ENCODE data around the gene COLGALT1.

The COLGALT1 gene

GRCh38 chr19:17620696-17621095, 65.2 kb downstream of the COLGALT1 start:
- H3K9ac ChIP-seq (ENCODE audit: low read length) = no peak overlapping the region
- H3K4me3 ChIP-seq (ENCODE audit: low read length) = no peak overlapping the region
- H3K27me3 ChIP-seq (ENCODE audit: control insufficient read depth, insufficient read depth, low read length) = peaks cover 16% of the 10 kb centered on the region
- H3K36me3 ChIP-seq (ENCODE audit: control insufficient read depth, insufficient read depth, low read length) = no peaks in the 10 kb centered on the region
- no peaks in the 10 kb centered on the region for H3K9me3 ChIP-seq (ENCODE audit: control insufficient read depth, low read length)
- H3K4me1 ChIP-seq (ENCODE audit: control insufficient read depth, insufficient read depth, low read length) = no peaks in the 10 kb centered on the region

DNA sequence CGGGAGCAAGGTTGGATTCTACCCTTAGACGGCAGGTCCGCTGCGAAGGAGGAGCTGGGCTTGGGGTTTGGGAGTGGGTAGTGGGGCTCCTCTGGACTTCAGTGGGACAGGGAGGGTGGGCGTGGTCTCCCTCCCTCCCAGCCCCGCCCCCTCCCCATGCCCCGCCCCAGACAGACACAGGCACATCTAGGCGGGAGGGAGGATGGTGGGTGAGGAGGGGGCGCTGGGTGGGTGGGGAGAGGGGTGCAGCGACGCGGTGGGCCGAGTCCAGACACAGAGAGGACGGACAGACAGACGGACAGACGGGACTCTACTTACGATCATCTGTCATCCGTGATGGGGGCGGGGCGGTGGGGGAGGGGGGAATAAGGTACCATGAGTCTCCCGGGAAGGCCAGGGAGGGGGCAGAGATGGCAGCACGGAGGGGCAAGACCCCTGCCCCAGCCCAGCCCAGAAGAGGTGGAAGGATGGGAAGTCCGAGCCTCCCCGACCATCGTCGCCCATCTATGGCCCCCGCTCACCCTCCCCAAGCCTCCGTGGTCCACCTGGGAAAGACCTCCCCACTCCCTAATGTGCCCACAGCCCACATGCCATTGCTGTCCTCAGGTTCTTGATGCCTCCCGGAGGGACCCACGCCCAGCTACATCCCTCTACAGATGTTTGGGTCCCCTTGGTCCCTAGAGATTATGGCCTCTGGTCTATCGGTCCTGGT, 67.9 kb downstream of the COLGALT1 start:
- Histone ChIP-seq H3K36me3 (ENCODE audit: control insufficient read depth, insufficient read depth, low read length) (no peaks in the 10 kb centered on the region), H3K9me3 (ENCODE audit: control insufficient read depth, low read length) (no peaks in the 10 kb centered on the region), H3K4me3 (ENCODE audit: low read length) (no peak overlapping the region), H3K4me1 (ENCODE audit: control insufficient read depth, insufficient read depth, low read length) (no peaks in the 10 kb centered on the region), H3K9ac (ENCODE audit: low read length) (no peak overlapping the region), H3K27me3 (ENCODE audit: control insufficient read depth, insufficient read depth, low read length) (no peaks in the 10 kb centered on the region)

- H3K27me3 ChIP-seq (ENCODE audit: control insufficient read depth, insufficient read depth, low read length) = no peaks in the 10 kb centered on the region
- H3K9ac ChIP-seq (ENCODE audit: low read length) = no peak overlapping the region
- no peaks in the 10 kb centered on the region for H3K36me3 ChIP-seq (ENCODE audit: control insufficient read depth, insufficient read depth, low read length)
- no peak overlapping the region for H3K4me3 ChIP-seq (ENCODE audit: low read length)
- H3K4me1 ChIP-seq (ENCODE audit: control insufficient read depth, insufficient read depth, low read length) = no peaks in the 10 kb centered on the region
- H3K9me3 ChIP-seq (ENCODE audit: control insufficient read depth, low read length) = no peaks in the 10 kb centered on the region
Observed at GRCh38 chr19:17624314-17624991, 69.0 kb downstream of the COLGALT1 start.

DNA sequence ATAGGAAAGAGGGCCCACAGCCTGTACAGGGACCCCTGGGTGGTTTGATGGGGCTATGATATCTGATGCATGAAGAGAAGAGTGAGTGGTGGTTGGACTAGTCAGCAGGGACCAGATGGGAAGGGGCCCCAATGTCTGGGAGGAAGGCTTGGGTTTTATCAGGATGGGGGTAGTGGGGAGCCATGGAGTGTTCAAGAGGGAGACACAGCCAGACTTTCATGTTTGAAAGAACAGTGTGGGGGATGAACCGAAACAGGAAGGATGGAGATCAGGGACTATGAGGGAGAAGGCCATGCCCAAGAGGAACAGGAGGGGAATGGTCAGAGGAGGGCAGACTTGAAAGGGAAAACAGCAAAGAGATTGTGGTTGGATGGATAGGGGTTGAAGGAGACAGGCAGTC, 69.6 kb downstream of the COLGALT1 start:
- H3K36me3 ChIP-seq (ENCODE audit: control insufficient read depth, insufficient read depth, low read length) = no peaks in the 10 kb centered on the region
- H3K4me3 ChIP-seq (ENCODE audit: low read length) = no peak overlapping the region

DNA sequence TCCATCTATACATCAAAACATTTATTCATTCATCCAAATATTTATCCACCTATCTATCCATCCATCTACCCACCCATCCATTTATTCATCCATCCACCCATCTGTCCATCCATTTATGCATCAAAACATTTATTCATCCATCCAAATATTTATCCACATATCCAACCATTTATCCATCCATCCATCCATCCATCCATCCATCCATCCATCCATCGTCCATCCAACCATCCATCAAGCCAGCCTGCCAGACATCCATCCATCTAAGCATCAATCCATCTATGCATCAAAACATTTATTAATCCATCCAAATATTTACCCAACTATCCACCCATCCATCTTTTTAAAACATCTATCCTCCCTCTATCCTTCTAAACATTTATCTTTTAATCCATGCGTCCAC, 70.5 kb downstream of the COLGALT1 start:
- Histone ChIP-seq H3K9me3 (ENCODE audit: control insufficient read depth, low read length) (no peaks in the 10 kb centered on the region), H3K4me1 (ENCODE audit: control insufficient read depth, insufficient read depth, low read length) (no peaks in the 10 kb centered on the region), H3K4me3 (ENCODE audit: low read length) (no peak overlapping the region), H3K9ac (ENCODE audit: low read length) (no peak overlapping the region), H3K36me3 (ENCODE audit: control insufficient read depth, insufficient read depth, low read length) (no peaks in the 10 kb centered on the region), H3K27me3 (ENCODE audit: control insufficient read depth, insufficient read depth, low read length) (no peaks in the 10 kb centered on the region)

More for the DNA sequence above, 69.6 kb downstream of the COLGALT1 start:
- H3K4me1 ChIP-seq (ENCODE audit: control insufficient read depth, insufficient read depth, low read length) = no peaks in the 10 kb centered on the region
- no peak overlapping the region for H3K9ac ChIP-seq (ENCODE audit: low read length)
- H3K27me3 ChIP-seq (ENCODE audit: control insufficient read depth, insufficient read depth, low read length) = no peaks in the 10 kb centered on the region
- no peaks in the 10 kb centered on the region for H3K9me3 ChIP-seq (ENCODE audit: control insufficient read depth, low read length)

DNA sequence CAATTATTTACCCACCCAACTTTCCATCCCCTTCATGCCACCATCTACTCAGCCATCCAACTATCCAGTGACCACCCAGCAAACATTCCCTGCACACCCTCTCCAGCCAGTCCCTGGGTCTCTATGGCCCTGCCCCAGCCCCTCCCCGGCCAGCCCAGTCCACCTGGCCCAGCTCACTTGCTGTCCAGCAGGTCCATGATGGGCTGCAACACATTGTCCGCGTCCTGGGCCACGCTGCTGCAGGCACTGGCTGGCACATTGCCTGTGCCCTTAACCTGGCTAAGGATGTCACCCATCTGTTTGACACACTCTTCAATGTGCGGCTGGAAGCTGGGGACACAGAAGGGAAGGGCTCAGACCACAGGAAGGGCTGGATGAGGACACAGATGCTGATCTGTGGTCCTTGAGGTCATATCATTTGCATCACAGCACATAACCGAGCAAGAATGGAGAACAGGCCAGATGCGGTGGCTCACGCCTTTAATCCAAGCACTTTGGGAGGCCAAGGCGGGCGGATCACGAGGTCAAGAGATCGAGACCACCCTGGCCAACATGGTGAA, 71.1 kb downstream of the COLGALT1 start:
- H3K4me1 ChIP-seq (ENCODE audit: control insufficient read depth, insufficient read depth, low read length) = no peaks in the 10 kb centered on the region
- H3K27me3 ChIP-seq (ENCODE audit: control insufficient read depth, insufficient read depth, low read length) = no peaks in the 10 kb centered on the region
- H3K9me3 ChIP-seq (ENCODE audit: control insufficient read depth, low read length) = no peaks in the 10 kb centered on the region
- no peak overlapping the region for H3K4me3 ChIP-seq (ENCODE audit: low read length)
- H3K36me3 ChIP-seq (ENCODE audit: control insufficient read depth, insufficient read depth, low read length) = no peaks in the 10 kb centered on the region
- H3K9ac ChIP-seq (ENCODE audit: low read length) = no peak overlapping the region

DNA sequence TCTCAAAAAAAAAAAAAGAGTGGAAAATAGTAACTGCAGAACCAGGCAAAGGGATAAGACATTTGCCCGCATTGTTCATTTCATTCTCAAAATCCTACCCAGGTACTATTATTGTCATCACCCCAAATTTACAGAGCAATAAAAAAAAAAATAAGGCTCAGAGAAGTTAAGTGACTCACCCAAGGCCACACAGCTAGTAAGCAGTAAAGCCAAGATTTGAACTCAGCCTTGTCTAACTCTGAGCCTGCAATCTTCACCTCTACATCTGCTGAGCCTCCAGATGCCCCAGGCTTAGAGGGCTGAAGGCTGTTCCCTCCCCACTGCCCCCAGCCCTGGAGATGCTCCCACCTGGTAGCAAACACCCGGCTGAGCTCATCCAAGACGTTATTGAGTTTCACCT, 71.7 kb downstream of the COLGALT1 start:
- no peaks in the 10 kb centered on the region for H3K36me3 ChIP-seq (ENCODE audit: control insufficient read depth, insufficient read depth, low read length)
- no peak overlapping the region for H3K9ac ChIP-seq (ENCODE audit: low read length)
- no peak overlapping the region for H3K4me3 ChIP-seq (ENCODE audit: low read length)
- H3K9me3 ChIP-seq (ENCODE audit: control insufficient read depth, low read length) = no peaks in the 10 kb centered on the region
- H3K27me3 ChIP-seq (ENCODE audit: control insufficient read depth, insufficient read depth, low read length) = no peaks in the 10 kb centered on the region
- no peaks in the 10 kb centered on the region for H3K4me1 ChIP-seq (ENCODE audit: control insufficient read depth, insufficient read depth, low read length)

GRCh38 chr19:17627921-17628320, 72.5 kb downstream of the COLGALT1 start:
- Histone ChIP-seq H3K4me3 (ENCODE audit: low read length) (no peak overlapping the region), H3K36me3 (ENCODE audit: control insufficient read depth, insufficient read depth, low read length) (no peaks in the 10 kb centered on the region), H3K4me1 (ENCODE audit: control insufficient read depth, insufficient read depth, low read length) (no peaks in the 10 kb centered on the region), H3K27me3 (ENCODE audit: control insufficient read depth, insufficient read depth, low read length) (no peaks in the 10 kb centered on the region), H3K9me3 (ENCODE audit: control insufficient read depth, low read length) (no peaks in the 10 kb centered on the region), H3K9ac (ENCODE audit: low read length) (no peak overlapping the region)

- H3K4me1 ChIP-seq (ENCODE audit: control insufficient read depth, insufficient read depth, low read length) = no peaks in the 10 kb centered on the region
- no peaks in the 10 kb centered on the region for H3K27me3 ChIP-seq (ENCODE audit: control insufficient read depth, insufficient read depth, low read length)
- H3K4me3 ChIP-seq (ENCODE audit: low read length) = no peak overlapping the region
- no peaks in the 10 kb centered on the region for H3K9me3 ChIP-seq (ENCODE audit: control insufficient read depth, low read length)
- H3K36me3 ChIP-seq (ENCODE audit: control insufficient read depth, insufficient read depth, low read length) = no peaks in the 10 kb centered on the region
- H3K9ac ChIP-seq (ENCODE audit: low read length) = no peak overlapping the region
Observed at GRCh38 chr19:17629760-17630159, 74.3 kb downstream of the COLGALT1 start.

DNA sequence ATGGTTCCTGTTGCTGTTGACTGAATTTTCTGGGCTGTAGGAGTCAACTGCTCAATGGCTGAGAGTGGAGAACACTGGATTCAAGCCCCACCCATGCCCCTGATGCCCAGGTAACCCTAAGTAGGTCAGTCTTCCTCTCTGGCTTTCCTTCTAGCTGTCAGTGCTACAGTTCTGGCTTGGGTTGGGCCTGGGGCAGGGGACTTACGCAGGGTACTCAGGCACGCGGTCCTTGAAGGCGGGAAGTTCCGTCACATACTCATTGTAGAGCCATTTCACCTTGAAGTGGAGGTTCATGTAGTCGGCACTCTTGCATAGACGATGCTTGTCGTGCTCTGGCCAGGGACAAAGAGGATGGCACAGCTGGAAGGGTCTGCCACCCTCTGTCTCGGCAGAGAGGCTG, 77.1 kb downstream of the COLGALT1 start:
- Histone ChIP-seq H3K36me3 (ENCODE audit: control insufficient read depth, insufficient read depth, low read length) (no peaks in the 10 kb centered on the region), H3K27me3 (ENCODE audit: control insufficient read depth, insufficient read depth, low read length) (no peaks in the 10 kb centered on the region), H3K9ac (ENCODE audit: low read length) (no peak overlapping the region), H3K4me1 (ENCODE audit: control insufficient read depth, insufficient read depth, low read length) (no peaks in the 10 kb centered on the region), H3K4me3 (ENCODE audit: low read length) (no peak overlapping the region), H3K9me3 (ENCODE audit: control insufficient read depth, low read length) (no peaks in the 10 kb centered on the region)

Measured in mucosa of stomach (tissue), 1 donor.